ENCODE measurements around the gene CYP3A4. TPM values are rescaled to one million over a fixed set of nuclear protein-coding genes. Genes with fewer than 3 reads are reported as not detected.
A peak's percentile ranks its signal among the peaks of the same experiment; 100 is the strongest.

The CYP3A4 gene
- total and polyA plus RNA-seq, 2 of the 8 experiments (the other 6 are each of a cell fraction or from before 2014, with no cell fraction given), result not detected

DNA sequence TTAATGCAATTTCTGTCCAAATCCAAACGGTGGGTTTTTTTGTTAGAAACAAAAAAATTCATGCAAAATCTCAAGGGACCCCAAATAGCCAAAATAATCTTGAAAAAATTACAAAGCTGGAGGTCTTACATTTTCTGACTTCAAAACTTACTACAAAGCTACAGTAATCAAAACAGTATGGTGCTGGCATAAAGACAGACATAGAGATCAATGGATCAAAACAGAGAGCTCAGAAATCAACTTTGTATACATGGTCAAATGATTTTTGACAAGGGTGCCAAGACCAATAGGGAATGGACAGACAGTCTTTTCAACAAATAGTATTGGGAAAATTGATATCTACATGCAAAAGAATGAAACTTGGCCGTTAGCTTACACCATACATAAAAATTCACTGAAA is 21.7 kb upstream of the CYP3A4 start:
- Histone ChIP-seq H2BK15ac (ENCODE audit: low read length) (no peak overlapping the region), H3K79me1 (ENCODE audit: low read depth, low read length) (no peaks in the 10 kb centered on the region), H3K23me2 (ENCODE audit: low read depth, low read length) (no peaks in the 10 kb centered on the region), H3K4me2 (ENCODE audit: insufficient read depth in 1 of 2, low read depth in 2 of 2, low read length in 2 of 2) (no peak overlapping the region), H4K5ac (ENCODE audit: insufficient read length, low read depth, low read length) (no peak overlapping the region), H2AK5ac (ENCODE audit: low read depth, low read length) (no peak overlapping the region), H2BK5ac (ENCODE audit: low read depth, low read length) (no peak overlapping the region), H3K14ac (ENCODE audit: insufficient read length) (no peak overlapping the region), H4K20me1 (replicated peaks in 1 of 2; ENCODE audit: control insufficient read depth in 1 of 2, insufficient read depth in 2 of 2, low read length in 2 of 2) (no peaks in the 10 kb centered on the region), H3K9ac (replicated peaks in 1 of 4; ENCODE audit: extremely low read depth in 1 of 4, low read depth in 3 of 4, low read length in 3 of 4) (no peak overlapping the region), H2BK12ac (ENCODE audit: low read depth, low read length) (no peak overlapping the region), H4K8ac (ENCODE audit: extremely low read depth, insufficient read depth, low read length) (no peak overlapping the region), H3K36me3 (ENCODE audit: control insufficient read depth in 2 of 4, insufficient read depth in 4 of 4, low read length in 3 of 4) (no peaks in the 10 kb centered on the region), H3K9me3 (ENCODE audit: insufficient read depth in 2 of 2, low read depth in 1 of 2, low read length in 1 of 2) (peaks cover 12 to 20% of the 10 kb centered on the region in 2 experiments), H3K27ac (ENCODE audit: low read depth, low read length) (no peak overlapping the region), H2AFZ (ENCODE audit: low read length) (no peak overlapping the region), H3K27me3 (replicated peaks in 1 of 4; ENCODE audit: control insufficient read depth in 3 of 4, extremely low read depth in 1 of 4, insufficient read depth in 3 of 4, low read length in 3 of 4) (no peaks in the 10 kb centered on the region), H3K4me1 (replicated peaks in 1 of 4; ENCODE audit: control insufficient read depth in 3 of 4, insufficient read depth in 4 of 4, low read length in 3 of 4) (no peaks in the 10 kb centered on the region), H3K56ac (replicated peaks; ENCODE audit: insufficient read length, low read depth, low read length) (no peak overlapping the region), H2BK120ac (replicated peaks; ENCODE audit: low read depth, low read length) (no peak overlapping the region), H3K4me3 (ENCODE audit: extremely low read depth in 1 of 4, insufficient read depth in 2 of 4, low read depth in 3 of 4, low read length in 4 of 4) (no peak overlapping the region), H3K18ac (ENCODE audit: extremely low read depth, low read length) (no peak overlapping the region), H3K4ac (replicated peaks; ENCODE audit: insufficient read length, low read depth, low read length) (no peak overlapping the region), H3K23ac (ENCODE audit: insufficient read length) (no peak overlapping the region), H3K79me2 (ENCODE audit: control insufficient read depth in 1 of 2, insufficient read depth in 2 of 2, low read length in 2 of 2) (no peaks in the 10 kb centered on the region), H4K91ac (replicated peaks; ENCODE audit: insufficient read length, low read length) (no peak overlapping the region), H2BK20ac (ENCODE audit: low read length) (no peak overlapping the region)
- POLR2A ChIA-PET (ENCODE audit: partially characterized antibody), result no interaction called here
- WGBS, 2 experiments (ENCODE audit: extremely low coverage in 1 of 2, insufficient coverage in 1 of 2, insufficient read length in 1 of 2, insufficient replicate concordance in 2 of 2, low coverage in 1 of 2, low lambda C conversion rate in 2 of 2, missing lambda C conversion rate in 1 of 2), result 83% methylated on average over 2 of the region's 2 CpGs; no CpG with 5 or more reads in 1 of the 2 experiments
- CTCF ChIA-PET (ENCODE audit: partially characterized antibody), result no interaction called here
- FAIRE-seq (peak; percentile 13), DNase-seq (ENCODE audit: low read depth in 1 of 2, low spot score in 2 of 2) (no peak)
- no peak for TF ChIP-seq POU5F1 (IDR thresholded peaks at IDR 0.05; ENCODE audit: low read depth, low read length)
- no peak for TF ChIP-seq BACH1 (IDR thresholded peaks at IDR 0.05; ENCODE audit: low read length)
- no peak for TF ChIP-seq NANOG (IDR thresholded peaks at IDR 0.05; ENCODE audit: insufficient read depth, low read depth, low read length, poor library complexity, severe bottlenecking)
- TF ChIP-seq JUND (IDR thresholded peaks at IDR 0.05; ENCODE audit: low read length), result no peak
- TF ChIP-seq, protein P1, sequence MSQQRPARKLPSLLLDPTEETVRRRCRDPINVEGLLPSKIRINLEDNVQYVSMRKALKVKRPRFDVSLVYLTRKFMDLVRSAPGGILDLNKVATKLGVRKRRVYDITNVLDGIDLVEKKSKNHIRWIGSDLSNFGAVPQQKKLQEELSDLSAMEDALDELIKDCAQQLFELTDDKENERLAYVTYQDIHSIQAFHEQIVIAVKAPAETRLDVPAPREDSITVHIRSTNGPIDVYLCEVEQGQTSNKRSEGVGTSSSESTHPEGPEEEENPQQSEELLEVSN (IDR thresholded peaks at IDR 0.05), result no peak
- TF ChIP-seq SAP30 (IDR thresholded peaks at IDR 0.05; ENCODE audit: insufficient read depth, insufficient replicate concordance, low read length), result no peak
- TF ChIP-seq SP1 (IDR thresholded peaks at IDR 0.05; ENCODE audit: low read depth, low read length), result no peak
- no peak for TF ChIP-seq BRCA1 (IDR thresholded peaks at IDR 0.05; ENCODE audit: low read depth, low read length)
- no peak for TF ChIP-seq TAF1 (IDR thresholded peaks at IDR 0.05; ENCODE audit: low read depth, low read length)
- TF ChIP-seq ZNF274 (IDR thresholded peaks at IDR 0.05; ENCODE audit: borderline replicate concordance, extremely low read depth, low read length), result no peak
- TF ChIP-seq, protein P2, sequence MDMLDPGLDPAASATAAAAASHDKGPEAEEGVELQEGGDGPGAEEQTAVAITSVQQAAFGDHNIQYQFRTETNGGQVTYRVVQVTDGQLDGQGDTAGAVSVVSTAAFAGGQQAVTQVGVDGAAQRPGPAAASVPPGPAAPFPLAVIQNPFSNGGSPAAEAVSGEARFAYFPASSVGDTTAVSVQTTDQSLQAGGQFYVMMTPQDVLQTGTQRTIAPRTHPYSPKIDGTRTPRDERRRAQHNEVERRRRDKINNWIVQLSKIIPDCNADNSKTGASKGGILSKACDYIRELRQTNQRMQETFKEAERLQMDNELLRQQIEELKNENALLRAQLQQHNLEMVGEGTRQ (IDR thresholded peaks at IDR 0.05; ENCODE audit: low read length), result no peak
- TF ChIP-seq SP4 (IDR thresholded peaks at IDR 0.05; ENCODE audit: low read length), result no peak
- no peak for TF ChIP-seq NRF1 (IDR thresholded peaks at IDR 0.05; ENCODE audit: low read depth, low read length)
- no peak for TF ChIP-seq RFX5 (IDR thresholded peaks at IDR 0.05; ENCODE audit: borderline replicate concordance, low read depth, low read length)
